ENCODE data around the gene HNRNPA1.
"Not testable (repeated sequence)": the region's sequence is repeated elsewhere in the genome, so short reads cannot be mapped to it uniquely, and the experiment has no call there.

Gene HNRNPA1

GRCh38 chr12:54277823-54278276 lies 2.7 kb upstream of the HNRNPA1 start:
- no peak for DNase-seq

DNA sequence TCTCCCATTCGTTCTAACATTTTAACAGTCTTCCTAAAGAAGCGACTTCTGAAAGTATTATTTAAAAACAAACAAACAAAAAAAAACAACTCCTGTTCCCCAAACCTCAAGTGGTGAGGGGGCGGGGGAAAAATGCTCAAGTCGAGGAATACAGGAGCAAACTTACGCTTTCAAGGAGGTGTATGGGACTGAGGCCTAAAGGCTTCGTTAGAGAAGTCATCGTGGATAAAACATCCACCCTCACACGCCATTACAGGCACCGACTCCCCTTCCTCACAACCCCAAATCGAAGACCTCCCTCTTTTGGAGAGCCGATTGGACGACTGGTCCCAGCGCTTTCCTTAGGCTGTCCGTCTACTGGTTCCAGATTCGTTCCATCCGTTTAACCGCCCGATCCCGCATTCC lies 1.3 kb upstream of the HNRNPA1 start:
- no peak for DNase-seq

- DNase-seq = peak; percentile 99
These were observed 676 bp upstream of the HNRNPA1 start, which contains the start of gene CBX5 for GRCh38 chr12:54279632-54280467. Gene CBX5, minus strand, starts transcription at chr12:54280122. Its CDS starts 22,472 bp downstream, at chr12:54257650.

DNA sequence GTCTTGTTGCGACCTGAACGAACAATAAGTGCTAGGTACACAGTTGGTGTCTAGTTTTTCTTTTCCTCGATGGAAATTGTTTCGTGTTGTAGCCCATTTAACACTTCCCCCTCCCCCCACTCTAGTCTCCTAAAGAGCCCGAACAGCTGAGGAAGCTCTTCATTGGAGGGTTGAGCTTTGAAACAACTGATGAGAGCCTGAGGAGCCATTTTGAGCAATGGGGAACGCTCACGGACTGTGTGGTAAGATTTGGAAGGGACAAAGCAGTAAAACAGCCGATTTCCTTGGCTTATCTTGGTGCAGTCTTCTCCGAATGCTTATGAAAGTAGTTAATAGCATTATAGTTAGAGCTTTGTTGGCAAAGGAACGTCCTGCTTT lies 724 bp downstream of the HNRNPA1 start:
- not testable (repeated sequence) for DNase-seq

DNA sequence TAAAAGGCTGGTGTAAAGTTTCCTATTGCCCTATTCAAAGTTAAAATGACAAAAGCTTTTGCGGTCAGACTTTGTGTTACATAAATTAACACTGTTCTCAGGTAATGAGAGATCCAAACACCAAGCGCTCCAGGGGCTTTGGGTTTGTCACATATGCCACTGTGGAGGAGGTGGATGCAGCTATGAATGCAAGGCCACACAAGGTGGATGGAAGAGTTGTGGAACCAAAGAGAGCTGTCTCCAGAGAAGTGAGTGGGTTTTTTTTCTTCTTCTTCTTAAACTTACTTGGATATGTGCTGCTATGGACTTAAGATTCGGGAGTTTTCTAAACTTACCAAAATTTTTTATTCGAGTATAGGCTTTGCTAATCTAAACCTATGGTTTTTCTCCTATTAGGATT lies 1.2 kb downstream of the HNRNPA1 start:
- not testable (repeated sequence) for DNase-seq

GRCh38 chr12:54282949-54283593 lies 2.5 kb downstream of the HNRNPA1 start:
- DNase-seq = peak; percentile 53

DNA sequence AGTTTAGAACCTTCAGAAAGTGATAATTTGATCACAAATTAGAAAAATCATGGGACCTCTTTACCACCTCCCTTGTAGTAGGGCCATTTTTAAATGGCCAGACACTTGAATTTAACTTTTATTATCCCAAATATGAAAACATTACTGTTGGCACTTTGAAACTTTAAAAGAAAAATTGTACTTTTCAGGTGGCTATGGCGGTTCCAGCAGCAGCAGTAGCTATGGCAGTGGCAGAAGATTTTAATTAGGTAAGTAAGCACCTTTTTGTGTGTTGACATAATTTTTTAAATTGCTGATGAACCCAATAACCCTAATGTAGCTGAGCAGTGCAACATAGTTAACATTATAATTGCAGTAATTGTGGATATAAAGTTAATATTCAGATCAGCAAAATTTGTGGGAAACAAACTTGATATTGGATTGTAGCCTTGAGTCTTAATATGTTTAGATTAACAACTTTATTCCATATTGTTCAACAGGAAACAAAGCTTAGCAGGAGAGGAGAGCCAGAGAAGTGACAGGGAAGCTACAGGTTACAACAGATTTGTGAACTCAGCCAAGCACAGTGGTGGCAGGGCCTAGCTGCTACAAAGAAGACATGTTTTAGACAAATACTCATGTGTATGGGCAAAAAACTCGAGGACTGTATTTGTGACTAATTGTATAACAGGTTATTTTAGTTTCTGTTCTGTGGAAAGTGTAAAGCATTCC lies 3.7 kb downstream of the HNRNPA1 start:
- not testable (repeated sequence) for DNase-seq

GRCh38 chr12:54285150-54286041 lies 4.9 kb downstream of the HNRNPA1 start:
- DNase-seq = no peak

- no peak for DNase-seq
These were observed 5.8 kb downstream of the HNRNPA1 start for GRCh38 chr12:54286042-54287030.

GRCh38 chr12:54287261-54288157 lies 7.0 kb downstream of the HNRNPA1 start:
- no peak for DNase-seq

DNA sequence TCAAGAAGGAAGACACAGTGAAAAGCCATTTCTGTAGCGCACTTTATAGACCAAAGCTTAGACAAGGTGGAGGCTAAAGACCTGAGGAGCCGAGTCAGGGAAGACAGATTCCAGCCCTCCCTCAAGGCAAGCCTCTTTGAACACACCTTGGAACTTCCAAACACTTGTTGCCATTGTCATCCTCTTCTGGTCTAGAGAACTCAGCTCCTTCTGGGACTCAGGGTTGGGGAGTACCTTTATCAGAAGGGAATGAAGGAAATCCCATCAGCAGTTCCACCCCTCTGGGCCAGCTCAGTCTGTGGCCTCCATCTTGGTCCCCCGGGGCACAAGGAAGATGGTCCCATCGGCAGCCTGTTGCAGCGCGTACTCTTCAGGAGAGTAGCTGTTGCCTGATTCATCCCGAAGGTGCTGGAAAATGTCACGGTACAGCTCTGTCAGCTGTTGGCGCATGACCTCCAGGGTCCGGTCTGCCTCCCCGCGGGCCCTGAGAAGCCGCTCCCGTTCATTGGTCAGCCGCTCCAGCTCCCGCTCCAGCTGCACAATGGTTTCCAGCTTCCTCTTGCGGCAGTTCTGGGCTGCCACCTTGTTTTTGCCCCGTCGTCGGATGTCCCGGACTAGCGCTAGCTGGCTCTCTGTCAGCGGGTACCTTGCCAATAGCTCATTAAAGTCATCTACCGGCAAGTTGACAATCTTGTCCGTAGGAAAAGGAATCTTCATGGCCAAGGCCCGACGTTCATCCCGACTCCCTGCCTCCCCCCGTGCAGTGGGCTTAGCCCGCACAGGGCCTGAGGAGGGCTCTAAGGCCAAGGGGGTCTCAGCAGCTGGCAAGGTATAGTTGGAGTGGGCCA lies 11.8 kb downstream of the HNRNPA1 start:
- DNase-seq = no peak

DNA sequence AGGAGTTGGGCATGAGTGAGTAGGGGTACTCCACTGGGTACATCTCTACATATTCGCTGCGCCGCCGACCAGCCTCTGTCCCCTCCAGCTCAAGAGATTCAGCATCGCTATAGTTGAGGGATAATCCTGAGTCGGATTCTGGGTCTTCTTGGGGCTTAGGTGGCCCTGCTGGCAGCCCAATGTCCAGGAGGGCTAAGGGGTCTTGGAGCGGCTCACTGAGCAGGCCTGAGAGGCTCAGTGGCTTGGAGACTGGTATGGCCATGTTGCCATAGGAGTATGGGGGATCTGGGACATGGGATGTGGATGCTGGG lies 12.4 kb downstream of the HNRNPA1 start:
- no peak for DNase-seq

- DNase-seq = peak; percentile 48
These were observed 13.8 kb downstream of the HNRNPA1 start for GRCh38 chr12:54294152-54294952.

GRCh38 chr12:54294953-54295566 lies 14.5 kb downstream of the HNRNPA1 start:
- no peak for DNase-seq

DNA sequence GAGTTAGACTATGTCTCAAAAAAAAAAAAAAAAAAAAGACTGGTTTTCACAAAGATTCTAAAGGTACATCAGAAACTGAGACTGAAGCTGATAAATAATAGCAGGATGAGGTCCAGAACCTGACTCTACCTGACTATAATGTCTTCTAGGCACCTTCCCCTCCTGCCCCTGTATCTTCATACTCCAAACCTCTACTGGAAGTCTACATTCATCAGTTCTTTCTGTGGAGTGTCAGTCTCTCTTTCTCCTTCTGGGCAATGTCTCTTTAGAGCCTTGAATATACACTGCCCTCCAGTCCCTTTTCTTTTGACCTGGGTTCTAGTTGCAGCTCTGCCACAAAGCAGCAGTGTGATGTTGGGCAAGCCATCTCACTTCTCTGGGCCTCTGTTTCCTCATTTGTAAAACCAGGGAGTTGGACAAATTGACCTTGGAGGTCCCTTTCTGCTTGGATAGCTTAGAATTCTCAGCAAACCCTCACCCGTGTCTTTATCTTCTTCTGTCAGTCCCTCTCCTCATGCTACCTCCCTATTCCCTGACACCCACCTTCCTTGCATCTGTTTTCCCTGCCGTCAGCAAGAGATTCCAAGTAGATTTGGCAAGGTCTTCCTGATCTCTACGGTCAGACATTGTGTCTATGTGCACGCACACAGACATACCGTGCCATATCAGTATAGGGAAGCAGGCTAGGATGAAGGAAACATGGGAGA lies 16.0 kb downstream of the HNRNPA1 start:
- no peak for DNase-seq

DNA sequence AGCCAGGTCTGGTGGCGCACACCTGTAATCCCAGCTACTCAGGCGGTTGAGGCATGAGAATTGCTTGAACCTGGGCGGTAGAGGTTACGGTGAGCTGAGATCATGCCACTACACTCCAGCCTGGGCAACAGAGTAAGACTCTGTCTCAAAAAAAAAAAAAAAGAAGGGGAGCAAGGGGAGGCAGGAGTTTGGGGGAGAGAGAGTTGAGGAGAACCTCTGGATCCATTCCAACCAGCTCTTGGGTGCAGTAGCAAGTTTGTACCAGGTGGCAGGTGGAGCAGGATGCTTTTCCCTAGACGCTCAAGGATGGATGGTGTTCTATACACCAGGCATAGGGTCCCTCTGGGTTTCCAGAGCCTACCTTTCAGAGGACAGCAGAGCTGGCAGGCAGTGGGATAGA lies 18.4 kb downstream of the HNRNPA1 start:
- no peak for DNase-seq

GRCh38 chr12:54299515-54300224 lies 19.1 kb downstream of the HNRNPA1 start:
- no peak for DNase-seq

All from stimulated activated CD4-positive, alpha-beta T cell treated with anti-CD3 and anti-CD28 coated beads, Interleukin-1b, Interleukin-23, amount 100 ng/mL, for 48 hours (primary cell).